ENCODE data around the gene PPM1G.

DNA sequence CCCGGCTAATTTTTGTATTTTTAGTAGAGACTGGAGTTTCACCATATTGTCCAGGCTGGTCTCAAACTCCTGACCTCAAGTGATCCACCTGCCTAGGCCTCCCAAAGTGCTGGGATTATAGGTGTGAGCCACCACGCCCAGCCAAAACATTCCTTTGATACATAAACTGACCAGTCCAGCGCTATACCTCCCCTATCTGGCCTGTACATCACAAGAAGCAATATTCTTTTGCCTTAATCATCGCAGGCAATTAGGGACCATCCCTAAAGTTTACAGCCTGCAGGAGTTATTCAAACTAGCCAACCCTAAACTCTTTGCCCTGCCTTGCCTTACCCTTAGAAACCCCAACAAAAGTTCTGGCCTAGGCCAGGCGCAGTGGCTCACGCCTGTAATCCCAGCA, 6.8 kb upstream of the PPM1G start:
- TF ChIP-seq, protein P1, sequence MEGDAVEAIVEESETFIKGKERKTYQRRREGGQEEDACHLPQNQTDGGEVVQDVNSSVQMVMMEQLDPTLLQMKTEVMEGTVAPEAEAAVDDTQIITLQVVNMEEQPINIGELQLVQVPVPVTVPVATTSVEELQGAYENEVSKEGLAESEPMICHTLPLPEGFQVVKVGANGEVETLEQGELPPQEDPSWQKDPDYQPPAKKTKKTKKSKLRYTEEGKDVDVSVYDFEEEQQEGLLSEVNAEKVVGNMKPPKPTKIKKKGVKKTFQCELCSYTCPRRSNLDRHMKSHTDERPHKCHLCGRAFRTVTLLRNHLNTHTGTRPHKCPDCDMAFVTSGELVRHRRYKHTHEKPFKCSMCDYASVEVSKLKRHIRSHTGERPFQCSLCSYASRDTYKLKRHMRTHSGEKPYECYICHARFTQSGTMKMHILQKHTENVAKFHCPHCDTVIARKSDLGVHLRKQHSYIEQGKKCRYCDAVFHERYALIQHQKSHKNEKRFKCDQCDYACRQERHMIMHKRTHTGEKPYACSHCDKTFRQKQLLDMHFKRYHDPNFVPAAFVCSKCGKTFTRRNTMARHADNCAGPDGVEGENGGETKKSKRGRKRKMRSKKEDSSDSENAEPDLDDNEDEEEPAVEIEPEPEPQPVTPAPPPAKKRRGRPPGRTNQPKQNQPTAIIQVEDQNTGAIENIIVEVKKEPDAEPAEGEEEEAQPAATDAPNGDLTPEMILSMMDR (IDR thresholded peaks at IDR 0.05; ENCODE audit: insufficient read depth, low read length): no peak
- no peak for TF ChIP-seq GABPA (IDR thresholded peaks at IDR 0.05; ENCODE audit: low read depth)
- no peak for TF ChIP-seq POLR2AphosphoS5 (IDR thresholded peaks at IDR 0.05; ENCODE audit: low read depth)
- TF ChIP-seq, protein P2, sequence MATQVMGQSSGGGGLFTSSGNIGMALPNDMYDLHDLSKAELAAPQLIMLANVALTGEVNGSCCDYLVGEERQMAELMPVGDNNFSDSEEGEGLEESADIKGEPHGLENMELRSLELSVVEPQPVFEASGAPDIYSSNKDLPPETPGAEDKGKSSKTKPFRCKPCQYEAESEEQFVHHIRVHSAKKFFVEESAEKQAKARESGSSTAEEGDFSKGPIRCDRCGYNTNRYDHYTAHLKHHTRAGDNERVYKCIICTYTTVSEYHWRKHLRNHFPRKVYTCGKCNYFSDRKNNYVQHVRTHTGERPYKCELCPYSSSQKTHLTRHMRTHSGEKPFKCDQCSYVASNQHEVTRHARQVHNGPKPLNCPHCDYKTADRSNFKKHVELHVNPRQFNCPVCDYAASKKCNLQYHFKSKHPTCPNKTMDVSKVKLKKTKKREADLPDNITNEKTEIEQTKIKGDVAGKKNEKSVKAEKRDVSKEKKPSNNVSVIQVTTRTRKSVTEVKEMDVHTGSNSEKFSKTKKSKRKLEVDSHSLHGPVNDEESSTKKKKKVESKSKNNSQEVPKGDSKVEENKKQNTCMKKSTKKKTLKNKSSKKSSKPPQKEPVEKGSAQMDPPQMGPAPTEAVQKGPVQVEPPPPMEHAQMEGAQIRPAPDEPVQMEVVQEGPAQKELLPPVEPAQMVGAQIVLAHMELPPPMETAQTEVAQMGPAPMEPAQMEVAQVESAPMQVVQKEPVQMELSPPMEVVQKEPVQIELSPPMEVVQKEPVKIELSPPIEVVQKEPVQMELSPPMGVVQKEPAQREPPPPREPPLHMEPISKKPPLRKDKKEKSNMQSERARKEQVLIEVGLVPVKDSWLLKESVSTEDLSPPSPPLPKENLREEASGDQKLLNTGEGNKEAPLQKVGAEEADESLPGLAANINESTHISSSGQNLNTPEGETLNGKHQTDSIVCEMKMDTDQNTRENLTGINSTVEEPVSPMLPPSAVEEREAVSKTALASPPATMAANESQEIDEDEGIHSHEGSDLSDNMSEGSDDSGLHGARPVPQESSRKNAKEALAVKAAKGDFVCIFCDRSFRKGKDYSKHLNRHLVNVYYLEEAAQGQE (IDR thresholded peaks at IDR 0.05; ENCODE audit: insufficient replicate concordance, low read depth): no peak
- no peak for TF ChIP-seq SPI1 (IDR thresholded peaks at IDR 0.05; ENCODE audit: borderline replicate concordance, low read depth)
